Stimulated activated CD4-positive, alpha-beta T cell treated with anti-CD3 and anti-CD28 coated beads, Interleukin-15, amount 100 ng/mL, for 24 hours (primary cell): Measurements from ENCODE around the gene SERPINB6.
"Not testable (repeated sequence)": the region's sequence is repeated elsewhere in the genome, so short reads cannot be mapped to it uniquely, and the experiment has no call there.

Experiments used
- DNase-seq: peaks from one replicate; pipeline ENCODE4 v3.0.0-alpha.2; 2020

The SERPINB6 gene

DNA sequence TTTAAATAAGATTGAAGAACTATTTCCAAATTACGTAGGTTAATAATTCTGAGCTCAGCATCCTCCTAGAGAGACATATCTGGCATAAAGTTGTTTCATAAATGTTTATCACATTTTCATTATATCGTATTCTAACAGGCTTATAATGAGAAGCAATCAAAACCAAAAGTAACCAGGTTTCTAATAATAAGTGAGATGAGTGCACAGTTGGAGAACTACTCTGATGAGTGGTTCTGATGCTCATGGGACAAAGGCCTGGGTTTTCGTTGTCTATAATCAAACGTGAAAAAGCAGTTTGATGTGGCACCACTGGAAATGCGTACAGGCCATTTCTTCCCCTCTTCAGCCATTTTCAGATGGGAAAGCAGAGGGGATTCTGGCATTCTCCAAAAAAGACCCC, 4.7 kb upstream of the SERPINB6 start:
- no peak for DNase-seq

DNA sequence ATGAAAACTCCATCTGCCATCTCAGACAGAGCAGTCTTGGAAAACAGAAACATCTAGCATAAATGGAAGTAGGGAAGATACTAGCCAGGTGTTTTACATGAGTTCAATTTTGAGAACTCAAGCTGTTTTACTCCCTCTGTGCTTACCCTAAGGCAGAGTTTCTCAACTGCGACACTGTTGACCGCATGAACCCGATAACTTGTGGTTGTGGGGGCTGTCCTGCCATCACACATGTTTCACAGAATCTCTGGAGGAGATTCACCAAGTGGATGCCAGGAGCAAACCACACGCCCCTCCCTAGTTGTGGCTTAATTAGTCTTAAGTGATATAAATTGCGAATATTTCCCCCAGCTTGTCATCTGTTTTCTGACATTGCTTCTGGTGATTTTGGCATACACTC, 2.3 kb upstream of the SERPINB6 start:
- DNase-seq = no peak

DNA sequence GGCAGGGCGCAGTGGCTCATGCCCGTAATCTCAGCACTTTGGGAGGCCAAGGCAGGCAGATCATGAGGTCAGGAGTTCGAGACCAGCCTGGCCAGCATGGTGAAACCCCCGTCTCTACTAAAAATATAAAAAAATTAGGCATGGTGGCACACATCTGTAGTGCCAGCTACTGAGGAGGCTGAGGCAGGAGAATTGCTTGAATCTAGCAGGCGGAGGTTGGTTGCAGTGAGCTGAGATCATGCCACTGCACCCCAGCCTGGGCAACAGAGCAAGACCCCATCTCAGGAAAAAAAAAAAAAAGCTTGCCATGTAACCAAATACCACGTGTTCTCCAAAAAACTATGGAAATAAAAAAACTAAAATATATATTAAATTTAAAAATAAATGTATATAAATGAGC, 1.8 kb upstream of the SERPINB6 start:
- not testable (repeated sequence) for DNase-seq

DNA sequence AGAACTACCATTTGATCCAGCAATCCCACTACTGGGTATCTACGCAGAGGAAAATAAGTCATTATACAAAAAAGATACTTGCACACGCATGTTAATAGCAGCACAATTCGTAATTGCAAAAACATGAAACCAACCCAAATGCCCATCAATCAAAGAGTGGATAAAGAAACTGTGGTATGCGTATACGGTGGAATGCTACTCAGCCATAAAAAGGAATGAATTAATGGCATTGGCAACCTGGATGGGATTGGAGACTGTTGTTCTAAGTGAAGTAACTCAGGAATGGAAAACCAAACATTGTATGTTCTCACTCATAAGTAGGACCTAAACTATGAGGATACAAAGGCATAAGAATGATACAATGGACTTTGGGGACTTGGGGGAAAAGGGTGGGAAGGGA, 1.3 kb upstream of the SERPINB6 start:
- not testable (repeated sequence) for DNase-seq

DNA sequence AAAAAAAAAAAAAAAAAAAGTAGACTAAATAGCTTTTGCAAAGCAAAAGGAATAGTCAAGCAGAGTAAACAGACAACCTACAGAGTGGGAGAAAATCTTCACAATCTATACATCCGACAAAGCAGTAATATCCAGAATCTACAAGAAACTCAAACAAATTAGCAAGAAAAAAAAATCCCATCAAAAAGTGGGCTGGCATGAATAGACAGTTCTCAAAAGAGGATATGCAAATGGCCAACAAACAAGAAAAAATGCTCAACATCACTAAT, 786 bp upstream of the SERPINB6 start:
- not testable (repeated sequence) for DNase-seq

DNA sequence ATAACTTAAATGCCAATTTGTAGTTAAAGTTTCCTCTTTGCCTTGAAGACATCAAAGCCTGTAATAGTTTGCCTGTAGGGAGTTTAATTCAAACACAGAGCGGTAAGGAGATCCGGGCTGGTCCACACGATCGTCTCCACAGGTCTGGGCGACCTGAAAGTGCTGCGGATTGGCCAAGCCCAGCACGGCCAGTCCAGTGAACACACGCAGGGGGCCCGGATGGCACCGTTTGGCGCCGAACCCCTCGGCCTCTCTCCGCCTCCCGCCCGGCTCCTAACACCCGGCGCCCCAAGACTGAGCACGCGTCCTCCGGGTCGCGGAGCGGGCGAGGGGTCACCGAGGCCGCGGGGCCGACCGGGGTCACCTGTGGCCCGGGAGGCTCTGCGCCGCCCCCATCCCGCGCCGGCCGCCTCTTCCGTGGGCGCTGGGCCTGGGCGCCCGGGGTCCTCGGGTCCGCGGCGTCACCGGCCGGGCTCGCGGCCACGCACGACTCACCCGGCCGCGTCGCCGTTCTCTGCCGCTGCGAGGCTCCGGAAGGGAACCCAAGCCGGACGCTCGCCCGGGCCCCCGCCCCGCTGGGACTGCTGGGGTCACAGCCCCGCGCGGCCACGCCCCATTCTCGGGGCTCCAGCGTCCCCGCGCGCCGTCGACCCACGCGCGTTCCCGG, 481 bp downstream of the SERPINB6 start:
- DNase-seq = peak; percentile 75

DNA sequence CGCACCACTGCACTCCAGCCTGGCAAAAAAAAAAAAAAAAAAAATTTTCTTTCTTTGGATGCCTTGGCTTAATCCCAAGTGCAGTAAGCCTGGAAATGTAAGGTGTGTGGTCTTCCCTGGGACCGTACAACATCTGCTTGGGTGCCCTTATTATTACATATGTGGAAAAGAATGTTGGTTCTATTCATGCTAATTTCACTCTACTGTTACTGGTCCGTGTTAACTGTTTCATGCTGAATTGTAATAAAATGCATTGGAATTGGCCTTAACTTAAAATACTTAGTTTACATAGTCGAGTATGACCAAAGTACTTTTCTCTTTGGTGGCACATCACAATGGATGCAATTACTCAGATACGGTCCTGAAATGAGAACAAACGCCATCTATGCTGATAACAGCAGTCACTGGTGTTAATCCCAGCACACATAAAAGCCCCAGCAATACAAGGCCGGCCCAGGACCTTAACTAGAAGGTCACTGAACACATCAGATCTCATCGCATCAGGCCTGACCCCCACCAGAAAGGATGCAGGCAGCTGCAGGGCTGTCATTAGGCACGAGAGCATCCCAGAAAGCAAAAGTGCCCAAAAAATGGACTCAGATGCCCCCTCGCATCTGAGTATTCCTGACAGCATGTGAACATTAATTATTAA, 1.2 kb downstream of the SERPINB6 start:
- no peak for DNase-seq

DNA sequence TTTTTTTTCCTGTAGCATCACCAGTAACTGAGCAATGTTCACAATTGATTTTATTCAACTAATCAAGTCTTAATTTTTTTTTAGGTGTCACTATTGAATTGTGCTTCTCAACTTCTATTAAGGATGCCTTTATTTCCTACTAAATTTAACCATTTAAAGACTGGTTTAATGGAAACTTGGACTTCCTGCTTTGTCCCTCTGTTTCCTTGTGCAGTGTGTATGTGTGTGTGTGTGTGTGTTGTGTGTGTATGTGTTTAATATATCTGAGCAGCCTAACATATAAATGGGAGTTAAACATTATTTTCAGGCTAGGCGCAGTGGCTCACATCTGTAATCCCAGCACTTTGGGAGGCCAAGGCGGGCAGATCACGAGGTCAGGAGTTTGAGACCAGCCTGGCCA, 1.8 kb downstream of the SERPINB6 start:
- DNase-seq = no peak

DNA sequence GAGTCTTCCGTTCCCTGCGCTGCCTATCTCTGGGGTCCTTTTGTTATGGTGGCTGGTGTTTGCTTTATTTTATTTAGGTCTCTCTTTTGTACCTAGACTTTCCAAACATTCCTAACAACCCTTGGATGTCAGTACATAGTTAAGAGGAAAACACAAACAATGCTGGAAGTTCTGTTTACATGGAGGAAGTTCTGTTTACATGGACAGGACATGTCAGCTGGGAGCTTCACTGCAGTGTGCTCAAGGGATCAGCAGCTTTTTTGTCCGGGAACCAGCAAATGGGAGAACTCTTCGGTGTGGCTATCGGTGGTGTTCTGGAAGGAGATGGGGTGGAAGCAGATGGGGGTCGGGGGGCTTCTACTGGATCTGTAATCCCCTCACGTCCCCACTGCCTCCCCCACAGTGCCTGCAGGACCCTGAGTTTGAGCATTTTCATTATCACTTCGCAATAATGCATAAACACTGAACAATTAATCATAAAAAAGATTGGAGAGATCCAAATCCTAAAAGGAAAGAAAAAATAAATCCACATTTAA, 2.7 kb downstream of the SERPINB6 start:
- no peak for DNase-seq

DNA sequence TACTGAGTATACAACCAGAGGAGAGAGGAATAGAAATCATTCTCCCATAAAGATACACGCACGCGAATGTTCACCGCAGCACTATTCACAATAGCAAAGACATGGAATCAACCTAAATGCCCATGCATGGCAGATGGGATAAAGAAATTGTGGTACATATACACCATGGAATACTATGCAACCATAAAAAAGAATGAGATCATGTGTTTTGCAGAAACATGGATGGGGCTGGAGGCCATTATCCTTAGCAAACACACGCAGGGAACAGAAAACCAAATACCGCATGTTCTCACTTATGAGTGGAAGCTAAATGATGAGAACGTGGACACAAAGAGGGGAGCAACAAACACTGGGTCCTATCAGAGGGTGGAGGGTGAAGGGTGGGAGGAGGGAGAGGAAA, 3.4 kb downstream of the SERPINB6 start:
- DNase-seq = no peak

DNA sequence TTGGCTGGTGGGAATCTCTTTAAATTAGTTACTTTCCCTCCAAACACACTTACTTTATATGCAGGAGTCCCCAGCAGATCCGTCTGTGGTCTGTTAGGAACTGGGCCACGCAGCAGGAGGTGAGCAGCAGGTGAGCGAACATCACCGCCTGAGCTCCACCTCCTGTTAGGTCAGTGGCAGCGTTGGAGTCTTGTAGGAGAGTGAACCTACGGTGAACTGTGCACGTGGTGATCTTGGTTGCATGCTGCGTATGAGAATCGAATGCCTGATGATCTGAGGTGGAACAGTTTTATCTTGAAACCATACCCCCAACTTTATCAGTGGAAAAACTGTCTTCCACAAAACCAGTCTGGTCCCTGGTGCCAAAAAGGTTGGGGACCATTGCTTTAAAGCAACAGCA, 5.0 kb downstream of the SERPINB6 start:
- DNase-seq = no peak

DNA sequence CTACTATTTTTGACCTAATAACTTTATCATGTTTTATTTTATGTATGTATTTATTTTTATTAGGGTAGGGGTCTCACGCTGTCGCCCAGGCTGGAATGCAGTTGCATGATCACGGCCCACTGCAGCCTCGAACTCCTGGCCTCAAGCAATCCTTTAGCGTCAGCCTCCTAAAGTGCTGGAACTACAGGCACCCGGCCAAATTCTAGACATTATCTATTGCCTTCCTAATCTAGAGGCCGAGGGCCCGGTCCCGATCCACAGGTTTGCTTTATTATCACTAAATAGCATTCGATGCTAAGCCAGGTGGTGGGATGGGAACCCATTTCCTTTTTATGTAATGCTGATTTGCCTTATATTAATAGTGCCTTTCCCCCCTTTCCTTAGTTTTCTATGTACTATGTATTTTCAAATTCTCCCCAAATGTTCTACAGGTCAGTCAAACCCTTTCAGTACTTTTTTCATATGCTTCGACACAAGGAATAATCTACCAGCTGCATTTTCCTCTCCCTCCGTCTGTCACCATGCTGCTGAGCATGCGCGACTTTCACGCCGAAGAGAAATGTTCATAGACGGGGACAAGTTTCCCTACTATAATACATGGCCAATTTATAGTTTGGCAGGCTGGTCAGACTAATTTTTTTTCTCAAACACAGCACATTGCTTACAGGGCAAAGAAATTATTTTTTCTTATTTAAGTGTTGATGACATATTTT, 6.4 kb downstream of the SERPINB6 start:
- DNase-seq = no peak

DNA sequence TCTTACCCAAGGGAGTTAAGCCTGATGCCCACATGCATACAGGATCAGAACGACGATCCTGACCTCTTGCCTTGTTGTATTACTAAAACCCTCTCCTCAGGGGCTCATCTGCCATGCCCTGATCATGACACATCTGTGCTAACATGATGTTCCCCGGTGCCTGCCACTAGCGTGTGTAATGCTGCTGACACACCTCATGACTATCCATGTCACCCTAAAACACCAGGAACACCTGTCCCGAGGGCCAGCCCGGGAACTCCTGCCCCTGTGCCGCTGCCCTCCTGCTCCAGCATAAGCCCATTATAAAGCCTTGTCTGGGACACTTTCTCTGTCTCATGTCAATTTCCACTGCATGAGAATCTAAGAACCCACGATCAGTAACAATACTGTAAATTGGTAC, 7.6 kb downstream of the SERPINB6 start:
- DNase-seq = no peak

DNA sequence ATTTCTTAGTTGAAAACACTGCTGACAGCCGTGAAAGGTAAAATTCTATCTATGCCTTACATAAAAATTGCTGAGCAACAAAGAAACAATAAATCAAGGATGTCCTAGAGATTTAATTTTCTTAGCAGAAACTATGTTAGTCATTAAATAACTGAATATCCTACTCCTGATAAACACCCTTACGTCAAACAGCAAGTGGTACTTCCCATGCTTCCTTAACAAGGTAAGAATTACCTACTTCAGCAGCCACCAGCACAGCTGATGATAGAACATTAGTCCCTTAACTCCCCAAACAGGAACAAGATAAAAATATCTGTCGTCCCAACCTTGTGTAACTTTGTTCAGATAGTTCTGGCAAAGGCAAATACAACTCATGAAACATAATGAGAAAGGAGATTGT, 8.7 kb downstream of the SERPINB6 start:
- no peak for DNase-seq

DNA sequence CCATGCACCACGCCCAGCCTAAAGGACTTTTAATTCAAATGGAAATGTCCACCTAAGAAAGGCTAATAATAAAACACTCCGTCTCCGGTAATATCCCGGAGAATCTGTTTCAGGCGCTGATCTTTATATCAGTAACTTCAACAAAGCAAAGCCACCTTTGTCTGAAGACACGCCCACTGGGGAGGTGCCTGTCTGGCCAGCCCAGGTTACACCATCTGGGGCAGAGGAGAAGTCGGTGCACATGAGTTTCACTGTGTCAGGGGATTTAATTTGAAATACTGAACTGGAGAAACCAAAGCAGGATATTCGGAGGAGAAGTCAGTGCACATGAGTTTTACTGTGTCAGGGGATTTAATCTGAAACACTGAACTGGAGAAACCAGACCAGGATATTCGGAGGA, 9.4 kb downstream of the SERPINB6 start:
- no peak for DNase-seq

DNA sequence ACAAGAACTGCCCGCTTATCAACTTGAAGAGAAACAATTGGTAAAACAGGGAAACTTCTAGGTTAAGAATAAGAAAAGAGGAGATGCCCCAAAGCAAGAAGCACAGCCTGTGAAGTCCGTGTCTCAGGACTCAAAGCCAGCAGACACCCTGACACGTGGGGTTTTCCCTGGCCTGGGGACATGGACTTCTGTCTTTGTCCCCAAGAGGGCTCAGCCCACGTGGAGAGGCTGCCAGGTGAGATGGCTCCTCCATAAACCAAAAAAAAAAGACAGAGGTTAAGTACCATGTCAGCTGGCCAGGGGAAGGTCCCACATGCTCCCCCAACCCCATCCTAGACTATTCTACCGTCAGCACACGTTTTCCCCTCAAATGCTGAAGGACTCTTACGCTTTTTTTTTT, 9.9 kb downstream of the SERPINB6 start:
- no peak for DNase-seq

DNA sequence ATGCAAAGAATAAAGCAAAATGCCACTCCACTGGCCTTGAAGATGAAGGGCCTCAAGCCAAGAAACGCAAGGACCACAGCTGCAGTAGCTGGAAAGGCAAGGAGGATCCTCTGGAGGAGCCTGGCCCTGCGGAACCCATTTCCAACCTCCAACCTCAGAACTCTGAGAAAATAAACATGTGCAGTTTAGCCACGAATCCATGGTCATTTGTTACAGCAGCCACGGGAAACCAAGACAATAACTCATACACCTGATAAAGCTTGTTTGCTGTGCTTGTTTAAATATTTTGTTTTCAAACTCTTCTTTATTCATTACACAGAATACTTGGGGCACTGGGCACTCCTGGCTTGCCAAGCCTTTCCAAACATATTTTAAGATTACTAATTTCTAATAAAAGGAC, 10.4 kb downstream of the SERPINB6 start:
- DNase-seq = no peak

DNA sequence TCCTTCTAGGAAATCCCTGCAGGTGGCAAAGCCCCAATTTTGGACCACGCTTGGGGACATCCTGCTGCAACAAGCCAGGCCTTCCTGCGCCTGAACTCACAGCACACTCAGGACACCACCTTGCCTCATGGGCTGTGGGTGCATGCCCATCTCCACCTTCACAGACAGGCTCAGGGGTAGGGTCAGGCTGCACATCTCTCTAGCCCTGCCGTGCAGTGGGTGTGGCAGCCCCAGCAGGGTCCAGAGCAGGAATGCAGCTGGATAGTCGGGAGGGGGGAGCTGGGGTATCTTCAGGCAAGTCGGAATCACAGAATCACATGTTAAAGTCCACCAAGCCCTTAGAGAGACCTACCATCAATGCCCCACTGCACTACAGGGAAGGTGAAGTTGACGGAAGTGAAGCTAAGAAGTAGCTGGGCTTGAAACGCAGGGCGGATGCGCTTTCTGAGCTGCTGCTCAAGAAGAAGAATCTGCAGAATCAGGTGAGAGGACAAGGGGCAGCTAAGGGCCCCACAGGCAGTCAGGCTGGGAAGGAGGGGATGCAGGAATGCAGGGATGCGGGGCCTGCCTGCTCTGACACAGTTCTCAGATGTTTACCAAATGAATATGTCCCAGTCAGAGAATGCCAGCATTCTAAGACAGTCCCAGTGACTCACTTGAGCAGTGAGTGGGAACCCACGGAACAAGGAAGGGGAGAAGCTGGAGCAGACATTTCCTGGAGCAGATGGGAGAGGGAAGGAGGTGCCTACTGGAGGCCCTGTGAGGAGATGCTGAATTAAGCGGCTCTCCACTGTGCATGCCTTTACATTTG, 11.3 kb downstream of the SERPINB6 start:
- DNase-seq = no peak

DNA sequence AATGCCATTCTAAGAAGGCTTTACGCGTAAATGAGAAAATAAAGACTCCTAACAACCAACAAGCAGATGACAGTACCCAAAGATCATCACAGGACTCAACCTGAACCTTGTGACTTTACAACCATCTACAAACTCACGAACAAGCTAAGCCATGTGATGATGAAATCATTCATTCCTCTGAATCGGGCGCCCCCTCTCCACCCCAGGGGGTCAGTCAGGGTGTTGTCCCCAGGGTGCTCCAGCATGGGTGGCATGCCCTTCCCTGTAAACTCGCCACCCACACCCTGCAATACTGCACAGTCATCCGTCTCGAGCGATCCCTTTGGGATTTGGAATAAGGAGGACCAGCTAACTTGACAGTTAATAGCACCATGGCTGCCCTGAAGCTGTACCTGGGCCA, 12.6 kb downstream of the SERPINB6 start:
- DNase-seq = no peak

DNA sequence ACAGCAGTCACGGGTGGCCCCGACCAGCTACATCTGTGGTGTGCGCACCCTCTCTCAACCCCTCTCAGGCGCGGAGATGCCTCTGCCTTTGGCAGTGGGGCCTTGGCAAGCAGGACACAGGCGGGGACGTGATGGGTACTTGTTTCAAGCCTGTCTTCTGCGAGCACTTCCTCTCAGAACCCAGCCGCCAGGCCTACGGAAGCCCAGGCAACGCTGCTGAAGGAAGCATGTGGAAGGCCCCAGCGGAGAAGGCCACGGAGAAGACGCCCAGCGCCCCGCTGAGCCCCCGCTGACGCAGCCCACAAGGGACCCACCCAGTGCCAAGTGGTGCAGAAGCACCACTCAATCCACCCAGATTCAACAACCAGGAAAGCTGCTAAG, 13.0 kb downstream of the SERPINB6 start:
- no peak for DNase-seq

DNA sequence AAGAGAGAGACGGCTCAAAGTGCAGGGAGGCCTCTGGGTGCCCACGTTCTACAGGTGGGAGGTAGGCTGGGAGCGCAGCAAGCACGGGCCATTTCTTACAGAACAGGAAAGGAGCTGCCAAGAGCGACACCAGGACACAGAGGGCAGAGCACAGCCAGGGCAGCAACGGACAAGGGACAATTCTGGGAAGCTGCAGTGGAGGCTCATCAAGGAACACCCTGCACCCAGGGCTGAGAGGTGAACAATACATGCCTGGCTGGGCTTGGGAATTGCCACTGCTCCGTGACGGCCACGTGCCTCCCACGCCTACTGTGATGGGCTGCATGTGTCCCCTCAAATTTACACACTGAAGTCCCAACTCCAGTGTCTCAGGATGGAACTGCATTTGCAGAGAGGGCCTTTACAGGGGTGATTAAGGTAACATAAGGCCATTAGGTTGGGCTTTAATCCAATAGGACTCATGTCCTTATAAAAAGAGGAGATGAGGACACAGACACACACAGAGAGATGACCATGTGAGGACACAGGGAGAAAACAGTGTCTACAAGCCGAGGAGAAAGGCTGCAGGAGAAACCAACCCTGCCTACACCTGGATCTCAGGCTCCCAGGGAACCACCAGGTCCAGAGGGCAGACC, 13.6 kb downstream of the SERPINB6 start:
- DNase-seq = no peak

DNA sequence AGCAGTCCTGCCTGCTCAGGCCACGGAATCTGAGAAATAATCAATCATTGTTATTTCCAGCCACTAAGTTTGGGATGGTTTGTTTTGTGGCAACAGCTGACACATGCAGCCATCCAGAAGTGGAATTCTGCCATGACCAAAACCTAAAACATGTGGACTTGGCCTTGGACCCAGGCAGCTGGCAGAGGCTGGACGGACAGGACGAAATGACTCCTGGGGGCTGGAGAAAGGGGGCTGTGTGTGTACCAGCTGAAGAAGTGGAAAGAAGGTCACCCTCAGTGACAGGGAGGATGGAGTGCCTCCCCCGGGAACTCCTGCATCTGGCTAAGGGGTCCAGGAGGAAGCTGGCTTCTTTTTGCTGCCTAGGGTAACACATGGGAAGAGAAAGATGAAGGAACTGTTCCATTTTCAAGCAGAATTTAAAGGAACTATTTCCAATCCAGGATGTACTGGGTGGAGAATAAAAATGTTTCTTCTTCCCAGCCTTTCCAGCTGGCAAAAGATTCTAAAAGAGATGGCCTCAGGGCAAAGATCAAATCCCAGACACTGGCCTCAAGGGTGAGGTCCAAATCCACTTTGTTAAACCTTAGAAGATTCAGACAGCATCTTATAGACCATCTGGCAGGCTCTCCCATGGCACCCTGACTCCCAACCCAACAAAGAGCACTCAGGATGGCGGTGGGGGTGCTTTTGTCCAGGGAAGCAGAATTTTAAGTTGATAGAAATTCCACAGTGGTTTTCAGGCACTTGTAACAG, 14.3 kb downstream of the SERPINB6 start:
- DNase-seq = no peak
